T-cell (primary cell): Measurements from ENCODE around the gene KCNJ6. TPM values are rescaled to one million over a fixed set of nuclear protein-coding genes. Genes with fewer than 3 reads are reported as not detected.

ENCODE experiments used
- ATAC-seq, 4 experiments: fragments of 200-7000 bp in 3 of 4; fragments of 150-1000 bp in 1 of 4; cut with Tn5 transposase; replicated peaks in 1 of 4; 1 replicate in 3 of 4; 2 replicates in 1 of 4; pipeline ENCODE4 v1.10.0; 2021; ENCODE audit warnings: moderate library complexity in 3 of 4, mild to moderate bottlenecking in 2 of 4, moderate number of reproducible peaks in 1 of 4
- CTCF ChIA-PET, 2 donors: fragments of 300-600 bp; sonication (Branson Sonifier 250); formaldehyde crosslinking; loops; one replicate each; lab custom pipeline; 2022; ENCODE audit warnings: antibody characterized with exemption in 2 of 2; lab: Charles Lee
- POLR2A ChIA-PET, 2 donors: fragments of 300-600 bp; sonication (Branson Sonifier 250); formaldehyde crosslinking; loops; one replicate each; lab custom pipeline; 2022; ENCODE audit warnings: antibody characterized with exemption in 2 of 2; lab: Charles Lee
- DNase-seq, 35 experiments: peaks; one replicate each; pipeline versions ENCODE4 v3.0.0 to v3.0.0-alpha.2; 2013 to 2023
- H3K27ac ChIP-seq: one replicate; pipeline ENCODE4 v1.5.1; 2013; ENCODE audit warnings: low read length
- H3K27me3 ChIP-seq, 2 experiments: replicated peaks in 1 of 2; 1 replicate in 1 of 2; 2 replicates in 1 of 2; pipeline versions ENCODE4 v1.6.1 to v1.7.0; 2013; ENCODE audit warnings: low read length in 1 of 2, mixed read lengths in 1 of 2; ENCODE audit not compliant: control insufficient read depth in 2 of 2, insufficient read depth in 2 of 2; ENCODE audit errors: extremely low read depth in 1 of 2
- H3K36me3 ChIP-seq, 2 donors: 1 replicate in 1 of 2; 2 replicates in 1 of 2; pipeline versions ENCODE4 v1.6.1 to v1.7.0; 2013; ENCODE audit warnings: low read length in 1 of 2; ENCODE audit not compliant: control insufficient read depth in 2 of 2, insufficient read depth in 1 of 2; ENCODE audit errors: extremely low read depth in 1 of 2
- H3K4me1 ChIP-seq, 2 experiments: 1 replicate in 1 of 2; 2 replicates in 1 of 2; pipeline versions ENCODE4 v1.6.1 to v1.7.0; 2013; ENCODE audit warnings: low read length in 2 of 2, mixed read lengths in 1 of 2; ENCODE audit not compliant: insufficient read depth in 2 of 2, control insufficient read depth in 1 of 2; ENCODE audit errors: extremely low read depth in 1 of 2
- H3K4me3 ChIP-seq, 2 donors: 1 replicate in 1 of 2; 2 replicates in 1 of 2; pipeline versions ENCODE4 v1.5.1 to v1.7.0; 2013; ENCODE audit warnings: mild to moderate bottlenecking in 2 of 2, low read length in 1 of 2, moderate library complexity in 1 of 2; ENCODE audit not compliant: control insufficient read depth in 1 of 2; ENCODE audit errors: extremely low read depth in 1 of 2
- H3K9me3 ChIP-seq: 2 replicates; pipeline ENCODE4 v1.7.0; 2013
- H3K27ac Mint-ChIP-seq, 2 donors: one replicate each; pipeline ENCODE4 v1.8.0; 2020 to 2021; ENCODE audit warnings: mild to moderate bottlenecking in 2 of 2, mixed read lengths in 2 of 2
- H3K27me3 Mint-ChIP-seq, 2 donors: one replicate each; pipeline ENCODE4 v1.8.0; 2021 to 2022; ENCODE audit warnings: mixed read lengths in 2 of 2
- H3K36me3 Mint-ChIP-seq: one replicate; pipeline ENCODE4 v1.8.0; 2021; ENCODE audit warnings: mixed read lengths
- H3K4me1 Mint-ChIP-seq, 3 donors: one replicate each; pipeline ENCODE4 v1.8.0; 2020 to 2022; ENCODE audit warnings: mixed read lengths in 3 of 3, mild to moderate bottlenecking in 1 of 3
- H3K4me3 Mint-ChIP-seq, 3 donors: one replicate each; pipeline ENCODE4 v1.8.0; 2020 to 2022; ENCODE audit warnings: mild to moderate bottlenecking in 3 of 3, mixed read lengths in 3 of 3, moderate library complexity in 3 of 3
- H3K9me3 Mint-ChIP-seq, 3 donors: one replicate each; pipeline ENCODE4 v1.8.0; 2020 to 2022; ENCODE audit warnings: mixed read lengths in 3 of 3
- WGBS: methylation state at CpG from one replicate; pipeline ENCODE4 v1.1.5; 2013; ENCODE audit warnings: missing lambda C conversion rate; ENCODE audit not compliant: insufficient coverage; 5-methylcytosine and 5-hydroxymethylcytosine counted together
- total RNA-seq, 35 experiments: library from RNA in 6 of 35; stranded (reverse) in 6 of 35; fragments of 120-200 nt in 1 of 35; gene quantifications; one replicate each; pipeline versions ENCODE4 v1.2.1 to v1.2.4 and lab custom pipeline; 2013 to 2026

Gene KCNJ6
- total RNA-seq, 5 donors from 2014 or later (not counting 1 experiment from before 2014, with no cell fraction given), result not detected

- ChIA-PET POLR2A (no interaction called here), CTCF (no interaction called here)
- ATAC-seq, result no peak
These were observed 94.3 kb downstream of the KCNJ6 start for GRCh38 chr21:37821786-37822450.

DNA sequence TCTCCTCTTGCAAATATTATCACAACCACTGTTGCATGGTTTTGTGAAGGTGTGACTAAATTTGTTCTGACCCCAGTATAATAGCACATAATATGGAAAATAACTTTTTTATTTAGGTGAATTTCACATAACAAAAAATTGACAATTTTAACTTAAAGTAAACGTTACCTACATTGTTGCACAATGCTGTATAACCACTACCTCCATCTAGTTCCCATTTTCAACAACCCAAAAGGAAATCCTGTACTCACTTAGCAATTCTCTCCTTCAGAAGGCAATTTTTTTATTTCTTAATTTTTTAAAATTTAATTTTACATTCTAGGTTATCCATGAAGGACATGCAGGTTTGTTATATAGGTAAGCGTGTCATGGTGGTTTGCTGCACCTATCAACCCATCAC lies 95.2 kb downstream of the KCNJ6 start:
- H3K4me1 Mint-ChIP-seq, result no peaks in the 10 kb centered on the region
- peaks cover 0 to 4% of the 10 kb centered on the region in 2 experiments for H3K27me3 ChIP-seq
- H3K36me3 ChIP-seq, result no peaks in the 10 kb centered on the region
- peaks cover 10 to 15% of the 10 kb centered on the region in 2 donors for H3K27me3 Mint-ChIP-seq
- no peak overlapping the region for H3K4me3 ChIP-seq
- no peak for ATAC-seq
- no peak overlapping the region for H3K4me3 Mint-ChIP-seq
- ChIA-PET POLR2A (no interaction called here), CTCF (no interaction called here)
- no peaks in the 10 kb centered on the region for H3K9me3 ChIP-seq
- H3K36me3 Mint-ChIP-seq, result no peaks in the 10 kb centered on the region
- H3K27ac ChIP-seq, result no peak overlapping the region
- H3K27ac Mint-ChIP-seq, result no peak overlapping the region
- no CpG with 5 or more reads among the region's 2 CpGs for WGBS
- no peak for DNase-seq
- no peaks in the 10 kb centered on the region for H3K4me1 ChIP-seq
- peaks cover 0 to 3% (median 0%) of the 10 kb centered on the region in 3 donors for H3K9me3 Mint-ChIP-seq

More at GRCh38 chr21:37821786-37822450, 94.3 kb downstream of the KCNJ6 start:
- Mint-ChIP-seq H3K4me3 (no peak overlapping the region), H3K4me1 (no peaks in the 10 kb centered on the region), H3K27me3 (peaks cover 10 to 15% of the 10 kb centered on the region in 2 donors), H3K36me3 (no peaks in the 10 kb centered on the region), H3K27ac (no peak overlapping the region), H3K9me3 (peaks cover 0 to 3% (median 0%) of the 10 kb centered on the region in 3 donors)
- 33% methylated on average over 1 of the region's 3 CpGs for WGBS
- no peak overlapping the region for H3K4me3 ChIP-seq
- H3K27ac ChIP-seq, result no peak overlapping the region
- no peaks in the 10 kb centered on the region for H3K36me3 ChIP-seq
- H3K27me3 ChIP-seq, result peaks cover 0 to 4% of the 10 kb centered on the region in 2 experiments
- no peaks in the 10 kb centered on the region for H3K9me3 ChIP-seq
- H3K4me1 ChIP-seq, result no peaks in the 10 kb centered on the region
- no peak for DNase-seq

GRCh38 chr21:37819372-37819771 lies 96.9 kb downstream of the KCNJ6 start:
- H3K27ac Mint-ChIP-seq, result no peak overlapping the region
- no peaks in the 10 kb centered on the region for H3K4me1 ChIP-seq
- H3K27me3 ChIP-seq, result peaks cover 0 to 4% of the 10 kb centered on the region in 2 experiments
- H3K36me3 Mint-ChIP-seq, result no peaks in the 10 kb centered on the region
- ChIA-PET CTCF (no interaction called here), POLR2A (no interaction called here)
- no peak overlapping the region for H3K4me3 ChIP-seq
- H3K27me3 Mint-ChIP-seq, result peaks cover 9 to 10% of the 10 kb centered on the region in 2 donors
- H3K9me3 Mint-ChIP-seq, result peaks cover 0 to 3% (median 0%) of the 10 kb centered on the region in 3 donors
- no peaks in the 10 kb centered on the region for H3K36me3 ChIP-seq
- no peak overlapping the region for H3K4me3 Mint-ChIP-seq
- ATAC-seq (no peak), DNase-seq (no peak)
- H3K4me1 Mint-ChIP-seq, result no peaks in the 10 kb centered on the region
- H3K27ac ChIP-seq, result no peak overlapping the region
- H3K9me3 ChIP-seq, result no peaks in the 10 kb centered on the region

GRCh38 chr21:37817242-37817641 lies 99.0 kb downstream of the KCNJ6 start:
- ChIA-PET CTCF (no interaction called here), POLR2A (no interaction called here)
- Mint-ChIP-seq H3K27ac (no peak overlapping the region), H3K4me1 (no peaks in the 10 kb centered on the region), H3K27me3 (peaks cover 0 to 6% of the 10 kb centered on the region in 2 donors), H3K9me3 (peaks cover 0 to 8% (median 7%) of the 10 kb centered on the region in 3 donors), H3K4me3 (no peak overlapping the region), H3K36me3 (no peaks in the 10 kb centered on the region)
- Histone ChIP-seq H3K4me1 (no peaks in the 10 kb centered on the region), H3K27ac (no peak overlapping the region), H3K9me3 (no peaks in the 10 kb centered on the region), H3K36me3 (no peaks in the 10 kb centered on the region), H3K4me3 (no peak overlapping the region), H3K27me3 (peaks cover 0 to 3% of the 10 kb centered on the region in 2 experiments)
- ATAC-seq, result no peak
- no peak for DNase-seq

- Mint-ChIP-seq H3K4me3 (no peak overlapping the region), H3K27ac (no peak overlapping the region), H3K4me1 (no peaks in the 10 kb centered on the region), H3K9me3 (peaks cover 8 to 15% (median 13%) of the 10 kb centered on the region in 3 donors), H3K27me3 (peaks cover 3 to 14% of the 10 kb centered on the region in 2 donors), H3K36me3 (no peaks in the 10 kb centered on the region)
- no peaks in the 10 kb centered on the region for H3K36me3 ChIP-seq
- DNase-seq, result peak in 2 of 35 experiments; percentile 4 to 16
- no peaks in the 10 kb centered on the region for H3K27me3 ChIP-seq
- H3K4me1 ChIP-seq, result no peaks in the 10 kb centered on the region
- no peak overlapping the region for H3K4me3 ChIP-seq
- CTCF ChIA-PET, result no interaction called here
- POLR2A ChIA-PET, result no interaction called here
- 80% methylated on average over 8 of the region's 9 CpGs for WGBS
- ATAC-seq, result no peak
- no peak overlapping the region for H3K27ac ChIP-seq
- no peaks in the 10 kb centered on the region for H3K9me3 ChIP-seq
These were observed 100.4 kb downstream of the KCNJ6 start for GRCh38 chr21:37815893-37816292.

DNA sequence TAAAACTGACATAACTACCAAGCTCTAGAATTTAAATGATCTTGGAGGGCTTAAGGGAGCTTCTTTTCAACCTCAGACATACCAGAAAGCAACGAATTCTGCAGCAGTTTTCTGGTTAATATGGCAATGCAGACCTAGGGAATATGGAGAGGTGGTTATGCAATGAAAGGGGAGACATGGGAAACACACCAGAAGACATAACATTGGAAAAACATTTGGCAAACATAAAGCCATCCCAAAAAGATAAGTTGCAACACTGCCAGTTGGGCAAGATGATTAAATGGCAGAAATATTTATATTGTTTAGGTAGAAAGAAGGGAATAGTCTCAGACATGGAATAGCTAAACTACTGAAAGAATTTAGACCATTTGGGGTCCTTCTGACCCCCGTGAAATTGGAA lies 104.5 kb downstream of the KCNJ6 start:
- H3K9me3 Mint-ChIP-seq, result peaks cover 8 to 15% (median 13%) of the 10 kb centered on the region in 3 donors
- CTCF ChIA-PET, result no interaction called here
- ATAC-seq, result no peak

More for the DNA sequence above, 104.5 kb downstream of the KCNJ6 start:
- POLR2A ChIA-PET, result no interaction called here
- Histone ChIP-seq H3K27me3 (peaks cover 0 to 3% of the 10 kb centered on the region in 2 experiments), H3K4me3 (no peak overlapping the region), H3K36me3 (no peaks in the 10 kb centered on the region), H3K9me3 (no peaks in the 10 kb centered on the region), H3K4me1 (no peaks in the 10 kb centered on the region), H3K27ac (no peak overlapping the region)
- peaks cover 7 to 19% of the 10 kb centered on the region in 2 donors for H3K27me3 Mint-ChIP-seq
- no peaks in the 10 kb centered on the region for H3K4me1 Mint-ChIP-seq
- no peak overlapping the region for H3K27ac Mint-ChIP-seq
- H3K36me3 Mint-ChIP-seq, result no peaks in the 10 kb centered on the region
- DNase-seq, result no peak
- no CpG with 5 or more reads among the region's 2 CpGs for WGBS
- no peak overlapping the region for H3K4me3 Mint-ChIP-seq
